Lower leg skin (tissue), 3 donors: ENCODE data around the gene TLE4.

Experiments
- CTCF ChIP-seq, 3 donors: fragments of 450-650 bp; IDR thresholded peaks; one replicate each; pipeline ENCODE4 v1.5.1; 2016; ENCODE audit warnings: antibody characterized with exemption in 3 of 3, mild to moderate bottlenecking in 3 of 3, moderate library complexity in 2 of 3
- POLR2A ChIP-seq, 2 donors: fragments of 450-650 bp; IDR thresholded peaks; one replicate each; pipeline ENCODE4 v1.6.1; 2016 to 2017; ENCODE audit warnings: antibody characterized with exemption in 2 of 2, mild to moderate bottlenecking in 1 of 2, moderate library complexity in 1 of 2

- no peak for TF ChIP-seq CTCF (IDR thresholded peaks at IDR 0.05)
- no peak for TF ChIP-seq POLR2A (IDR thresholded peaks at IDR 0.05)
These were observed 73.3 kb downstream of the TLE4 start for GRCh38 chr9:79645110-79645509.
